Mesenchymal stem cell (in vitro differentiated cells and primary cell): ENCODE measurements around the gene AHDC1.
A peak's percentile ranks its signal among the peaks of the same experiment; 100 is the strongest.

ENCODE experiments used
- DNase-seq: peaks from one replicate; pipeline ENCODE4 v3.0.0-alpha.2; 2013
- H2AFZ ChIP-seq: one replicate; pipeline ENCODE4 v1.6.1; 2013; ENCODE audit warnings: low read depth, mild to moderate bottlenecking, control low read depth, inconsistent platforms, low read length, moderate library complexity
- H2AK5ac ChIP-seq: 2 replicates; pipeline ENCODE4 v1.6.1; 2013; ENCODE audit warnings: low read length, moderate library complexity, mild to moderate bottlenecking, inconsistent platforms; ENCODE audit not compliant: severe bottlenecking
- H2BK120ac ChIP-seq: one replicate; pipeline ENCODE4 v1.6.1; 2013; ENCODE audit warnings: low read depth, mild to moderate bottlenecking, inconsistent platforms, low read length, moderate library complexity
- H2BK12ac ChIP-seq, 2 experiments: one replicate each; pipeline ENCODE4 v1.6.1; 2013; ENCODE audit warnings: inconsistent platforms in 2 of 2, low read length in 2 of 2, mild to moderate bottlenecking in 2 of 2, moderate library complexity in 2 of 2, control low read depth in 1 of 2
- H2BK15ac ChIP-seq: one replicate; pipeline ENCODE4 v1.6.1; 2013; ENCODE audit warnings: mild to moderate bottlenecking, low read depth, inconsistent platforms; ENCODE audit not compliant: poor library complexity, severe bottlenecking
- H2BK5ac ChIP-seq: 2 replicates; pipeline ENCODE4 v1.6.1; 2013; ENCODE audit warnings: low read depth, mild to moderate bottlenecking, low read length, control low read depth, inconsistent platforms; ENCODE audit not compliant: poor library complexity, severe bottlenecking
- H3K14ac ChIP-seq, 2 experiments: one replicate each; pipeline ENCODE4 v1.6.1; 2013; ENCODE audit warnings: inconsistent platforms in 2 of 2, low read length in 2 of 2, control low read depth in 1 of 2, mild to moderate bottlenecking in 1 of 2, moderate library complexity in 1 of 2
- H3K18ac ChIP-seq, 2 experiments: one replicate each; pipeline ENCODE4 v1.6.1; 2013; ENCODE audit warnings: inconsistent platforms in 2 of 2, low read length in 2 of 2, control low read depth in 1 of 2, low read depth in 1 of 2, mild to moderate bottlenecking in 1 of 2
- H3K23ac ChIP-seq, 2 experiments: one replicate each; pipeline ENCODE4 v1.6.1; 2013; ENCODE audit warnings: inconsistent platforms in 2 of 2, low read length in 2 of 2, mild to moderate bottlenecking in 2 of 2, moderate library complexity in 2 of 2, control low read depth in 1 of 2
- H3K27ac ChIP-seq: 2 replicates; pipeline ENCODE4 v1.5.1; 2013; ENCODE audit warnings: mild to moderate bottlenecking, moderate library complexity, low read length, control low read depth, inconsistent platforms; ENCODE audit not compliant: poor library complexity, severe bottlenecking
- H3K27me3 ChIP-seq, 2 experiments: 2 replicates each; pipeline versions ENCODE4 v1.6.1 to v1.7.0; 2013; ENCODE audit warnings: low read length in 2 of 2, mild to moderate bottlenecking in 2 of 2, moderate library complexity in 2 of 2, control low read depth in 1 of 2, inconsistent platforms in 1 of 2; ENCODE audit not compliant: control insufficient read depth in 1 of 2, insufficient read depth in 1 of 2
- H3K36me3 ChIP-seq, 2 experiments: 2 replicates each; pipeline versions ENCODE4 v1.6.1 to v1.7.0; 2013; ENCODE audit warnings: low read length in 2 of 2, control low read depth in 1 of 2, inconsistent platforms in 1 of 2, low read depth in 1 of 2, mild to moderate bottlenecking in 1 of 2; ENCODE audit not compliant: insufficient read depth in 2 of 2, control insufficient read depth in 1 of 2
- H3K4ac ChIP-seq, 2 experiments: one replicate each; pipeline ENCODE4 v1.6.1; 2013; ENCODE audit warnings: inconsistent platforms in 2 of 2, low read length in 2 of 2, mild to moderate bottlenecking in 2 of 2, moderate library complexity in 2 of 2, control low read depth in 1 of 2, low read depth in 1 of 2
- H3K4me1 ChIP-seq: 2 replicates; pipeline ENCODE4 v1.6.1; 2013; ENCODE audit warnings: low read depth, low read length, control low read depth; ENCODE audit not compliant: control insufficient read depth, insufficient read depth
- H3K4me2 ChIP-seq: 2 replicates; pipeline ENCODE4 v1.6.1; 2013; ENCODE audit warnings: low read length, mild to moderate bottlenecking, inconsistent platforms; ENCODE audit not compliant: poor library complexity, severe bottlenecking
- H3K4me3 ChIP-seq, 2 experiments: 2 replicates each; pipeline versions ENCODE4 v1.5.1 to v1.7.0; 2013; ENCODE audit warnings: low read length in 2 of 2, mild to moderate bottlenecking in 2 of 2, control low read depth in 1 of 2, low read depth in 1 of 2; ENCODE audit not compliant: insufficient read depth in 1 of 2
- H3K79me1 ChIP-seq: replicated peaks from 2 replicates; pipeline ENCODE4 v1.6.1; 2013; ENCODE audit warnings: mild to moderate bottlenecking, control low read depth, low read length, inconsistent platforms; ENCODE audit not compliant: poor library complexity, severe bottlenecking
- H3K9ac ChIP-seq: 2 replicates; pipeline ENCODE4 v1.7.0; 2013; ENCODE audit warnings: mild to moderate bottlenecking, low read length, moderate library complexity
- H3K9me3 ChIP-seq: 2 replicates; pipeline ENCODE4 v1.7.0; 2013; ENCODE audit warnings: mild to moderate bottlenecking, low read length; ENCODE audit not compliant: control insufficient read depth
- H4K8ac ChIP-seq: one replicate; pipeline ENCODE4 v1.6.1; 2013; ENCODE audit warnings: inconsistent platforms, mild to moderate bottlenecking, low read length, moderate library complexity
- H4K91ac ChIP-seq: one replicate; pipeline ENCODE4 v1.6.1; 2013; ENCODE audit warnings: mild to moderate bottlenecking, low read length, inconsistent platforms
- WGBS: methylation state at CpG from one replicate; pipeline ENCODE4 v1.1.7; 2013; ENCODE audit warnings: mixed read lengths; 5-methylcytosine and 5-hydroxymethylcytosine counted together

AHDC1 gene

DNA sequence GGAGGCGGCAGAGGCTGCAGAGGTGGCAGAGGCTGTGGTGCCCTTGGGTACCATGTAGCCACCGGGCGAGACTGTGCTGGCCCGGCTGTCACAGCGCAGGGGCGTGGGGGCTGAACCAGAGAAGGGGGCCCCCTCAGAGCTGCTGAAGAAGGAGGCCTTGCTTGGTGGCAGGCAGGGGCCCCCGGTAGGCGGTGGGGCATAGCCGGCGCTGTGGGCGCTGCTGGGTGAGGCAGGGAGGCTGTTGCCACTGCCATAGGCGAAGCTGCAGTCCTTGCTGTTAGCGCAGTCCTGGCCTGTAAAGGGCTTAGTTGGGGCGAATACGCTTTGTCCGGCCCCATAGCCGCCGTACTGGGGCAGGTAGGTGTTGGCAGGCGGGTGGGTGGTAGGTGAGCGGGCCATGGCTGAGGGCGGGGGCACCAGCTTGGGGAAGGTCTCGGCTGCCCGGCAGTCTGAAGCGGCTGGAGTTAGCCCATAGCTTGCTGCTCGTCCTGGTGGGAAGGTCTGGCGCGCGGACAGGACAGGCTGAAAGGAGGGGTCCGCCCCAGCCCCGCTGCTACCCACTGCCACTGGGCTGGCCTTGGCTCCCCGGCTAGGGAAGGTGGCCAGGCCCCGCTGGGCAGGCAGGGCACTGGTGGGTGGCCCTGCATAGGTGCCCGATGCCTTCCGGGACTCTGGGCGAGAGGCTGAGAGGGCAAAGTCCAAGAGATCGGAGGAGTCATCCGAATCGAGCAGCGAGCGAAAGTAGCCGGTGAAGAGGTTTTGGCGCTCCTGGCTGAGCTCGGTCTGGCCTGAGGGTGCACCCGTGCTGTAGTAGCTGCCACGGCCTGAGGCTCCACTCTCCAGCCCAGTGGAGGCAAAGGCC, 54.9 kb downstream of the AHDC1 start:
- 96% methylated on average over 45 of the region's 45 CpGs for WGBS
- no peak overlapping the region for H2BK12ac ChIP-seq

GRCh38 chr1:27548136-27548853, 55.6 kb downstream of the AHDC1 start:
- Histone ChIP-seq H3K4me1 (peaks cover 19% of the 10 kb centered on the region), H3K4me2 (no peak overlapping the region), H3K36me3 (peaks cover 62 to 93% of the 10 kb centered on the region in 2 experiments), H3K27ac (no peak overlapping the region), H2BK15ac (no peak overlapping the region), H3K23ac (no peak overlapping the region), H3K79me1 (peaks cover 59% of the 10 kb centered on the region), H3K9ac (no peak overlapping the region), H4K8ac (no peak overlapping the region), H2BK120ac (no peak overlapping the region), H2AK5ac (no peak overlapping the region), H2AFZ (no peak overlapping the region), H3K4me3 (no peak overlapping the region), H4K91ac (peak overlapping the region; percentile 29), H3K27me3 (no peaks in the 10 kb centered on the region), H2BK5ac (no peak overlapping the region), H2BK12ac (no peak overlapping the region), H3K4ac (no peak overlapping the region), H3K9me3 (no peaks in the 10 kb centered on the region), H3K14ac (no peak overlapping the region), H3K18ac (no peak overlapping the region)
- no peak for DNase-seq
- WGBS, result 94% methylated on average over 39 of the region's 39 CpGs

More for the DNA sequence above, 54.9 kb downstream of the AHDC1 start:
- Histone ChIP-seq H2BK5ac (no peak overlapping the region), H3K4me2 (no peak overlapping the region), H4K91ac (no peak overlapping the region), H3K4ac (no peak overlapping the region), H3K23ac (no peak overlapping the region), H3K9ac (no peak overlapping the region), H2BK15ac (no peak overlapping the region), H3K18ac (no peak overlapping the region), H3K4me1 (peaks cover 16% of the 10 kb centered on the region), H2BK120ac (no peak overlapping the region), H3K14ac (no peak overlapping the region), H3K4me3 (no peak overlapping the region), H3K27me3 (no peaks in the 10 kb centered on the region), H3K79me1 (peaks cover 55% of the 10 kb centered on the region), H3K36me3 (peaks cover 66 to 89% of the 10 kb centered on the region in 2 experiments), H2AFZ (no peak overlapping the region), H4K8ac (no peak overlapping the region), H3K9me3 (no peaks in the 10 kb centered on the region), H2AK5ac (no peak overlapping the region), H3K27ac (no peak overlapping the region)
- no peak for DNase-seq

- no peak overlapping the region for H3K14ac ChIP-seq
- H3K36me3 ChIP-seq, result peaks cover 59 to 94% of the 10 kb centered on the region in 2 experiments
- no peak overlapping the region for H2BK120ac ChIP-seq
- H3K4me1 ChIP-seq, result peaks cover 26% of the 10 kb centered on the region
- no peaks in the 10 kb centered on the region for H3K27me3 ChIP-seq
- no peak overlapping the region for H3K4me2 ChIP-seq
- peak overlapping the region; percentile 14 to 66 for H3K18ac ChIP-seq
- DNase-seq, result no peak
- no peak overlapping the region for H3K23ac ChIP-seq
- H2BK5ac ChIP-seq, result no peak overlapping the region
- no peak overlapping the region for H2AK5ac ChIP-seq
- no peak overlapping the region for H2BK12ac ChIP-seq
- peak overlapping the region; percentile 27 for H4K8ac ChIP-seq
- no peak overlapping the region for H2BK15ac ChIP-seq
- 97% methylated on average over 44 of the region's 44 CpGs for WGBS
- H3K4ac ChIP-seq, result no peak overlapping the region
- peak overlapping the region in 1 of 2 experiments; percentile 9 for H3K4me3 ChIP-seq
- H3K27ac ChIP-seq, result no peak overlapping the region
- no peaks in the 10 kb centered on the region for H3K9me3 ChIP-seq
- peak overlapping the region; percentile 71 for H3K9ac ChIP-seq
- H3K79me1 ChIP-seq, result peaks cover 57% of the 10 kb centered on the region
- peak overlapping the region; percentile 29 for H4K91ac ChIP-seq
- no peak overlapping the region for H2AFZ ChIP-seq
Observed at GRCh38 chr1:27547220-27548116, 56.5 kb downstream of the AHDC1 start.
